HepG2 (cell line): Measurements from ENCODE around the gene BET1L. TPM values are rescaled to one million over a fixed set of nuclear protein-coding genes. Genes with fewer than 3 reads are reported as not detected.
A peak's percentile ranks its signal among the peaks of the same experiment; 100 is the strongest.

Experiments used
- FOXP4 ChIP-seq: sonication (generic); formaldehyde crosslinking; IDR thresholded peaks from 2 replicates; pipeline ENCODE4 v1.4.0; 2020; ENCODE audit warnings: missing genetic modification reagents
- GFI1 ChIP-seq: sonication (generic); formaldehyde crosslinking; IDR thresholded peaks from 2 replicates; pipeline ENCODE4 v1.5.0; 2020; ENCODE audit warnings: missing genetic modification reagents, mild to moderate bottlenecking, borderline replicate concordance
- HNRNPLL ChIP-seq: fragments of 200-400 bp; formaldehyde crosslinking; IDR thresholded peaks from 2 replicates; pipeline ENCODE4 v1.6.1; 2017; ENCODE audit warnings: mild to moderate bottlenecking, low read depth, low read length; ENCODE audit not compliant: poor library complexity, severe bottlenecking
- IKZF4 ChIP-seq: sonication (generic); formaldehyde crosslinking; IDR thresholded peaks from 2 replicates; pipeline ENCODE4 v1.5.1; 2020; ENCODE audit warnings: borderline replicate concordance, mild to moderate bottlenecking, low read depth, missing genetic modification reagents; ENCODE audit errors: not compliant biosample characterization
- KDM2A ChIP-seq: sonication (generic); formaldehyde crosslinking; IDR thresholded peaks from 2 replicates; pipeline ENCODE4 v1.4.0; 2020; ENCODE audit warnings: low read depth, missing genetic modification reagents, borderline replicate concordance
- MIER2 ChIP-seq: IDR thresholded peaks from 2 replicates; pipeline ENCODE4 v1.6.1; 2016; ENCODE audit warnings: missing biosample characterization, missing genetic modification reagents
- MZF1 ChIP-seq: sonication (generic); formaldehyde crosslinking; IDR thresholded peaks from 2 replicates; pipeline ENCODE4 v1.8.1; 2023; ENCODE audit warnings: mild to moderate bottlenecking, missing genetic modification reagents, borderline replicate concordance
- NFATC3 ChIP-seq: sonication (generic); formaldehyde crosslinking; IDR thresholded peaks from 2 replicates; pipeline ENCODE4 v1.5.1; 2020; ENCODE audit warnings: mild to moderate bottlenecking, missing genetic modification reagents
- PAX8 ChIP-seq: sonication (generic); formaldehyde crosslinking; IDR thresholded peaks from 2 replicates; pipeline ENCODE4 v1.8.0; 2022; ENCODE audit warnings: mild to moderate bottlenecking, missing genetic modification reagents, borderline replicate concordance
- POLR2G ChIP-seq: fragments of 200-400 bp; formaldehyde crosslinking; IDR thresholded peaks from 2 replicates; pipeline ENCODE4 v1.6.1; 2018; ENCODE audit warnings: mild to moderate bottlenecking, low read depth, low read length, moderate library complexity
- SIX4 ChIP-seq: sonication (generic); formaldehyde crosslinking; IDR thresholded peaks from 2 replicates; pipeline ENCODE4 v1.4.0; 2020; ENCODE audit warnings: missing genetic modification reagents
- SPEN ChIP-seq: sonication (generic); formaldehyde crosslinking; IDR thresholded peaks from 2 replicates; pipeline ENCODE4 v1.5.1; 2020; ENCODE audit warnings: low read depth, mild to moderate bottlenecking, missing genetic modification reagents
- TARDBP ChIP-seq: sonication (generic); formaldehyde crosslinking; IDR thresholded peaks from 2 replicates; pipeline ENCODE4 v1.8.0; 2022; ENCODE audit warnings: mild to moderate bottlenecking, missing genetic modification reagents
- TCF12 ChIP-seq, 2 experiments: fragments of 450-650 bp in 1 of 2; sonication (generic) in 1 of 2; formaldehyde crosslinking in 1 of 2; IDR thresholded peaks; 2 replicates each; pipeline versions ENCODE4 v1.6.1 to v1.8.0; 2017 to 2022; ENCODE audit warnings: antibody characterized with exemption in 1 of 2, mild to moderate bottlenecking in 1 of 2, missing genetic modification reagents in 1 of 2, moderate library complexity in 1 of 2
- USF2 ChIP-seq, 2 experiments: sonication (generic) in 1 of 2; formaldehyde crosslinking in 1 of 2; IDR thresholded peaks; 2 replicates each; pipeline versions ENCODE4 v1.5.1 to v1.6.1; 2011 to 2020; ENCODE audit warnings: borderline replicate concordance in 1 of 2, low read depth in 1 of 2, low read length in 1 of 2, mild to moderate bottlenecking in 1 of 2, missing genetic modification reagents in 1 of 2, moderate library complexity in 1 of 2
- ZNF30 ChIP-seq: sonication (generic); formaldehyde crosslinking; IDR thresholded peaks from 2 replicates; pipeline ENCODE4 v1.5.0; 2020; ENCODE audit warnings: mild to moderate bottlenecking, missing genetic modification reagents
- ZNF335 ChIP-seq: sonication (generic); formaldehyde crosslinking; IDR thresholded peaks from 2 replicates; pipeline ENCODE4 v1.4.0; 2020; ENCODE audit warnings: missing genetic modification reagents
- ZNF414 ChIP-seq: sonication (generic); formaldehyde crosslinking; IDR thresholded peaks from 2 replicates; pipeline ENCODE4 v1.5.0; 2020; ENCODE audit warnings: missing genetic modification reagents
- ZNF512B ChIP-seq: sonication (generic); formaldehyde crosslinking; IDR thresholded peaks from 2 replicates; pipeline ENCODE4 v1.5.1; 2020; ENCODE audit warnings: missing genetic modification reagents, mild to moderate bottlenecking, borderline replicate concordance
- ZNF607 ChIP-seq: sonication (generic); formaldehyde crosslinking; IDR thresholded peaks from 2 replicates; pipeline ENCODE4 v1.5.1; 2020; ENCODE audit warnings: missing genetic modification reagents, mild to moderate bottlenecking, borderline replicate concordance
- polyA plus RNA-seq, 8 experiments: library from polyadenylated mRNA; depleted of rRNA in 3 of 8; stranded (reverse) in 7 of 8; unstranded in 1 of 8; fragments of >200 nt; fragmentation: Illumina TruSeq in 4 of 8; extraction: Trizol in 4 of 8; gene quantifications; 2 replicates each; pipeline versions ENCODE4 v1.2.1 to v1.2.3, GENCODE V29; 2011 to 2016; ENCODE audit warnings: low read depth in 4 of 8, missing spikeins in 1 of 8, mixed read lengths in 1 of 8; ENCODE audit not compliant: insufficient read depth in 1 of 8
- total RNA-seq, 5 experiments: library from RNA; depleted of rRNA; stranded (reverse); fragments of >200 nt; fragmentation: Illumina TruSeq; extraction: Trizol; gene quantifications; 2 replicates each; pipeline ENCODE4 v1.2.3, GENCODE V29; 2016; ENCODE audit warnings: low read depth in 1 of 5

Gene BET1L
- total and polyA plus RNA-seq, 2 of the 13 experiments (the other 11 are each of a cell fraction or from before 2014, with no cell fraction given): 26.2 to 59.6 TPM

GRCh38 chr11:208181-208916, 1.1 kb upstream of the BET1L start (continued):
- peak; percentile 73 for TF ChIP-seq POLR2G
- 0 out of 2 replicates have a peak, but pooled peaks have one; percentile 28 for TF ChIP-seq ZNF414 (CRISPR knock-in tag)
- TF ChIP-seq MIER2: no peak
- no peak for TF ChIP-seq TCF12 (IDR thresholded peaks at IDR 0.05)
- TF ChIP-seq TCF12 (CRISPR knock-in tag; IDR thresholded peaks at IDR 0.05): no peak
- TF ChIP-seq SPEN: peak; percentile 65
- TF ChIP-seq HNRNPLL: peak; percentile 69
- no peak for TF ChIP-seq ZNF607 (CRISPR knock-in tag)
- TF ChIP-seq MZF1: no peak
- TF ChIP-seq IKZF4 (CRISPR knock-in tag): no peak
- no peak for TF ChIP-seq NFATC3
- TF ChIP-seq ZNF512B (CRISPR knock-in tag): no peak
- no peak; the same call in 1 of the 2 replicates for TF ChIP-seq PAX8 (CRISPR knock-in tag)
- TF ChIP-seq ZNF30 (CRISPR knock-in tag): 0 out of 2 replicates have a peak, but pooled peaks have one; percentile 61
- TF ChIP-seq SIX4 (CRISPR knock-in tag): no peak
- no peak for TF ChIP-seq USF2 (IDR thresholded peaks at IDR 0.05; ENCODE audit: low read depth, low read length)
- TF ChIP-seq USF2 (CRISPR knock-in tag; IDR thresholded peaks at IDR 0.05; ENCODE audit: borderline replicate concordance): no peak
- peak; percentile 84 for TF ChIP-seq KDM2A (CRISPR knock-in tag)
- no peak for TF ChIP-seq ZNF335
- no peak for TF ChIP-seq FOXP4 (CRISPR knock-in tag)
- no peak for TF ChIP-seq GFI1 (CRISPR knock-in tag)
- TF ChIP-seq TARDBP (CRISPR knock-in tag): 0 out of 2 replicates have a peak, but pooled peaks have one; percentile 53
